ENCODE data around the gene MAT2B.

GRCh38 chr5:163459462-163459818 is 46.0 kb upstream of the MAT2B start:
- TF ChIP-seq CTCF (IDR thresholded peaks at IDR 0.05) (no peak), POLR2A (IDR thresholded peaks at IDR 0.05) (no peak)
